Gastroesophageal sphincter (tissue), 4 donors: ENCODE measurements around the gene MGA. TPM values are rescaled to one million over a fixed set of nuclear protein-coding genes. Genes with fewer than 3 reads are reported as not detected.

Experiments
- ATAC-seq: fragments of 150-250 bp; one replicate; pipeline ENCODE4 v1.9.1; 2016; ENCODE audit warnings: mild to moderate bottlenecking, moderate library complexity
- H3K27ac ChIP-seq, 4 donors: fragments of 200-600 bp; sonication (generic) in 3 of 4; 1 replicate in 3 of 4; 2 replicates in 1 of 4; pipeline ENCODE4 v1.5.1; 2016 to 2019
- H3K27me3 ChIP-seq: fragments of 200-600 bp; sonication (generic); one replicate; pipeline ENCODE4 v1.5.1; 2019
- H3K36me3 ChIP-seq, 2 donors: fragments of 200-600 bp; sonication (generic); one replicate each; pipeline ENCODE4 v1.5.1; 2019; ENCODE audit warnings: control low read depth in 1 of 2
- H3K4me1 ChIP-seq, 3 donors: fragments of 200-600 bp; sonication (generic); 1 replicate in 2 of 3; 2 replicates in 1 of 3; pipeline ENCODE4 v1.5.1; 2016 to 2019; ENCODE audit warnings: control low read depth in 2 of 3
- H3K4me3 ChIP-seq, 2 donors: fragments of 200-600 bp; sonication (generic); one replicate each; pipeline ENCODE4 v1.5.1; 2019; ENCODE audit warnings: mild to moderate bottlenecking in 1 of 2, moderate library complexity in 1 of 2
- H3K9me3 ChIP-seq, 3 donors: fragments of 200-600 bp; sonication (generic); one replicate each; pipeline ENCODE4 v1.5.1; 2017 to 2019; ENCODE audit warnings: control low read depth in 2 of 3
- EP300 ChIP-seq: sonication (generic); formaldehyde crosslinking; IDR thresholded peaks from one replicate; pipeline ENCODE4 v1.6.1; 2017; ENCODE audit warnings: antibody characterized with exemption, mild to moderate bottlenecking
- POLR2A ChIP-seq, 2 donors: fragments of 450-650 bp; IDR thresholded peaks; one replicate each; pipeline ENCODE4 v1.6.1; 2017; ENCODE audit warnings: antibody characterized with exemption in 2 of 2, mild to moderate bottlenecking in 2 of 2, moderate library complexity in 1 of 2
- POLR2AphosphoS5 ChIP-seq: sonication (generic); formaldehyde crosslinking; IDR thresholded peaks from one replicate; pipeline ENCODE4 v1.6.1; 2017; ENCODE audit warnings: antibody characterized with exemption
- WGBS, 2 donors: methylation state at CpG; one replicate each; pipeline ENCODE4 v1.1.5; 2018; ENCODE audit warnings: low coverage in 1 of 2; 5-methylcytosine and 5-hydroxymethylcytosine counted together
- total RNA-seq, 4 donors: library from RNA; depleted of rRNA; stranded (reverse); fragments of >200 nt; gene quantifications; one replicate each; pipeline ENCODE4 v1.1.0, GENCODE V29; 2016
- TF ChIP-seq, protein P1 (sequence below), 4 experiments: fragments of 200-600 bp in 2 of 4; fragments of 450-650 bp in 2 of 4; sonication (generic) in 1 of 4; IDR thresholded peaks; one replicate each; pipeline ENCODE4 v1.5.1; 2017 to 2019; ENCODE audit warnings: antibody characterized with exemption in 4 of 4, mild to moderate bottlenecking in 2 of 4, moderate library complexity in 2 of 4

The MGA gene
- total RNA-seq, 4 donors from 2014 or later, result 29.4 to 59.2 (median 44.9) TPM

DNA sequence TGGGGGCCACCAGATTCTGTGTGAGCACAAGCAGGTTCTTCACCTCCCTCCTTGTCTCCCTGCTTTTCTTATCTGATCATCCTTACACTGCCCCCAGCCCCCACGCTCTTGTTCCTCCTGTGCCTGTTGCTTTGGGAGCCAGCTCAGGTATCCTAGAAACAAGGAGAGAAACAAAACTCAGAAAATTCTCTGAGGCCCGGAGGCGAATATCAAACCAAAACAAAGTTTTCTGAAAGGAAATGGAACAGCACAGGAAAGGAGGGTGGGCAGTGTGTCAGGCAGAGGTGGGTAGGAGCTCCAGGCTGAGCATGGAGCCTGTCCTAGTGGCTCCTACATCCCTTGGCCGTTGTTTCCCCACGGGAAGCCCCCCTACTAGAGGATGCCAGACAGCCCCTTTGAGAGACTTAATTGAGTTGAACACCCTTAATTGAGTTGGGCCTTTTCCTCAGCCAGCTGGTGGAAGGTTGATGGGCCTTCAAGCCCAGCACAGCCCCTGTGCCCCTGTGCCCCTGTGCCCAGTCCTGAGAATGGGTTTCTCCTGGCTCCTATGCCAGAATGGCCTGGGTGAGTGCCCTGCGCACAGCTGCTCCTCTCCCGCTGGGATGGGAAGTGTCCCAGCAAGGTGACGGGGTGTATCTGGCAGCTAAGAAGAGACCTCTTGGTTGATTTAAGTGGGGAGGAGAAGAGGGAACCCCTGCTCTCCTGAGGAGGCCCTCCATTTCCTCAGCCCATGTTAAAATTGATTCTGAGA is 144.9 kb downstream of the MGA start:
- TF ChIP-seq POLR2A (IDR thresholded peaks at IDR 0.05) (no peak), POLR2AphosphoS5 (no peak), EP300 (no peak)
- TF ChIP-seq, protein P1, sequence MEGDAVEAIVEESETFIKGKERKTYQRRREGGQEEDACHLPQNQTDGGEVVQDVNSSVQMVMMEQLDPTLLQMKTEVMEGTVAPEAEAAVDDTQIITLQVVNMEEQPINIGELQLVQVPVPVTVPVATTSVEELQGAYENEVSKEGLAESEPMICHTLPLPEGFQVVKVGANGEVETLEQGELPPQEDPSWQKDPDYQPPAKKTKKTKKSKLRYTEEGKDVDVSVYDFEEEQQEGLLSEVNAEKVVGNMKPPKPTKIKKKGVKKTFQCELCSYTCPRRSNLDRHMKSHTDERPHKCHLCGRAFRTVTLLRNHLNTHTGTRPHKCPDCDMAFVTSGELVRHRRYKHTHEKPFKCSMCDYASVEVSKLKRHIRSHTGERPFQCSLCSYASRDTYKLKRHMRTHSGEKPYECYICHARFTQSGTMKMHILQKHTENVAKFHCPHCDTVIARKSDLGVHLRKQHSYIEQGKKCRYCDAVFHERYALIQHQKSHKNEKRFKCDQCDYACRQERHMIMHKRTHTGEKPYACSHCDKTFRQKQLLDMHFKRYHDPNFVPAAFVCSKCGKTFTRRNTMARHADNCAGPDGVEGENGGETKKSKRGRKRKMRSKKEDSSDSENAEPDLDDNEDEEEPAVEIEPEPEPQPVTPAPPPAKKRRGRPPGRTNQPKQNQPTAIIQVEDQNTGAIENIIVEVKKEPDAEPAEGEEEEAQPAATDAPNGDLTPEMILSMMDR (IDR thresholded peaks at IDR 0.05), result no peak
- H3K9me3 ChIP-seq, result no peaks in the 10 kb centered on the region
- H3K27me3 ChIP-seq, result no peaks in the 10 kb centered on the region
- peak overlapping the region; percentile 32 to 88 (median 82) for H3K27ac ChIP-seq
- peaks cover 0 to 16% of the 10 kb centered on the region in 2 donors for H3K36me3 ChIP-seq
- no peak for ATAC-seq
- WGBS, 2 donors, result 19% methylated on average over 4 of the region's 8 CpGs; no CpG with 5 or more reads in 1 of the 2 donors
- peaks cover 0 to 64% (median 26%) of the 10 kb centered on the region in 3 donors for H3K4me1 ChIP-seq
- no peak overlapping the region for H3K4me3 ChIP-seq

DNA sequence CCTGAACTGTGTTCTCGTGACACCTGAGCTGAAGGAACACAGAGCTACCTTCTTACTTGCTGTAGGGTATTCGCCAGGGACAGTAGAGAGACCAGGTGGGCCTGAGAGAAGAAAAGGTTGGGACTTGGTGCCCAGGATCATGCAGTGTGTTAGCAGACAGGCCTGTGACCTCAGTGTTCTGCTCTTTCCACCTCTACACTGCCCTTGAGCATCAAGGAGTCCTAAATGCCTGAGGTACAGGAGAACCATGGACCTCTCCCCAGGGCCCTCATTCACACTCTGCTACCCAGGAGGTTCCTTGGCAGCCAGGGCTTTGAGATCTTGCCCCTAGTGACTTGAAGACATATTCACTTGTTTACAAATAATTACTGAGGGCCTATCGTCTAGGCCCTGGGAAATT is 145.5 kb downstream of the MGA start:
- Histone ChIP-seq H3K27me3 (no peaks in the 10 kb centered on the region), H3K27ac (peak overlapping the region; percentile 32 to 88 (median 82)), H3K36me3 (peaks cover 0 to 12% of the 10 kb centered on the region in 2 donors), H3K4me3 (no peak overlapping the region), H3K9me3 (no peaks in the 10 kb centered on the region), H3K4me1 (peaks cover 0 to 68% (median 26%) of the 10 kb centered on the region in 3 donors)
- no peak for ATAC-seq
- TF ChIP-seq POLR2A (IDR thresholded peaks at IDR 0.05) (no peak), EP300 (no peak)
- TF ChIP-seq, protein P1 (IDR thresholded peaks at IDR 0.05), result no peak
- WGBS, 2 donors, result 30 to 71% methylated on average over 2 to 3 of the region's 3 CpGs

DNA sequence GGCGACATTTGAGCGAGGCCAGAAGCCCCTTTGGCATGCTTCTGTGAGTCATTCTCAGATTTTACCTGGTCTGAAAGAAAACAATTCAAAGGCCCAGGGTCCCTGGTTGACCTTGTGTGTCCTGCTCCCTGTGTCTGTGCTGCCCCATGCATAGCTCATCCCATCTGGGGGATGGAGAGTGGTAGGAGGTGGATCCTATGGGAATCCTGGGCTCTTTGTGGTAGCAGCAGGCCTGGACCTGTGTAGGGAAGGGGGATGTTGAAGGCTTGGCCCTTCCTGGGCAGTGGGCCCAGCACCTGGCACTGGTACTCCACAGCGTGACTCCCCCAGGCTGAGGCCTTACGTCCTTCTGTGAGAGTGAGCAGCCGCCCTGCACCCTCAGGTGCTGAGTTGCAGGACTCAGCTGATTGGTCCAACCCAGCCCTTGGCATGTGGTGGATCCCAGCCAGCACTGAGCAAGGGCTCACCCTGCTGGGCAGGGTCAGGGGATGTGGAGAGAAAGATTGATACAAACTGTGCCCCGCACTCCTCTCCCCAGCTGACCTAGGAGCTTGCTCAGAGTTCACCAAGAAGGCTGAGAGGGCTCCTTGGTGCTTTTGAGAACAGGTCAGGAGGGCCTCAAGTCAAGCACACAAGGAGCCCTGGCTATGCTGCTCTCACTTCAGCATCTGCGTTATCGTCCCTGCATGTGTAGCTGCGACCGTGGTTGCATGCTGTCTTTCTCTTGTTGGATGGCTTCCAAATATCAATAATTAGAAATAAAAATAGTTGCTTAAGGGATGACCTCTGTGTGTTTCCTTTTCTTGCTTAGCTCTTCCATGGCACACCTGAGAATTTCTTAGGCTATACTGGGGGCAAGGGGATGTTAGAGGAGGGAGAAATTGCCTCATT is 146.3 kb downstream of the MGA start:
- WGBS, 2 donors, result 54 to 80% methylated on average over 1 to 6 of the region's 10 CpGs
- Histone ChIP-seq H3K9me3 (no peaks in the 10 kb centered on the region), H3K27ac (peak overlapping the region; percentile 32 to 88 (median 82)), H3K4me1 (peaks cover 0 to 71% (median 26%) of the 10 kb centered on the region in 3 donors), H3K4me3 (no peak overlapping the region), H3K36me3 (peaks cover 0 to 7% of the 10 kb centered on the region in 2 donors), H3K27me3 (no peaks in the 10 kb centered on the region)
- TF ChIP-seq EP300, result no peak
- TF ChIP-seq, protein P1 (IDR thresholded peaks at IDR 0.05), result peak in 1 of 4 experiments; percentile 33
- peak; percentile 54 for ATAC-seq

DNA sequence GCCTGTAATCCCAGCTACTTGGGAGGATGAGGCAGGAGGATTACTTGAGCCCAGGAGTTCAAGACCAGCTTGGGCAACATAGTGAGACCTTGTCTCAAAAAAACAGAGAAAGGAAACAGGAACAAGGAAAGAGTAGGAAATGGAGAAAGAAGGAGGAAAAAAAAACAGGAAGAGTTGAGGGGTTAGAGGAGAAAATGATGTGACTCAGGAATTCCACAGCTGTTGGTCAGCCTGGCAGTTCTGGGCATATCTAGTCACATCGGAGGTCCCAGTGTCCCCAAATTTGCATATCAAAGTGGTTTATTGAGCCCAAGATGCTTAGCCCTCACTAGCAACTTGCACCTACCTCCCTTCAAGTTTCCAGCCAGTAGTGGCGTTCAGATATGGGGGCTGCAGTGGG is 148.9 kb downstream of the MGA start:
- Histone ChIP-seq H3K27ac (peak overlapping the region in 1 of 4 donors; percentile 7), H3K4me3 (no peak overlapping the region), H3K36me3 (peaks cover 0 to 28% of the 10 kb centered on the region in 2 donors), H3K4me1 (peaks cover 0 to 58% (median 21%) of the 10 kb centered on the region in 3 donors), H3K9me3 (no peaks in the 10 kb centered on the region), H3K27me3 (no peaks in the 10 kb centered on the region)
- TF ChIP-seq POLR2AphosphoS5 (no peak), EP300 (no peak), POLR2A (IDR thresholded peaks at IDR 0.05) (no peak)
- TF ChIP-seq, protein P1 (IDR thresholded peaks at IDR 0.05), result no peak
- ATAC-seq, result no peak
- 14 to 86% methylated on average over 1 to 2 of the region's 2 CpGs for WGBS, 2 donors
